Activated CD4-positive, alpha-beta T cell treated with anti-CD3 and anti-CD28 coated beads, Interleukin-2, amount 10 ng/mL, durations not matched to agents 7 days and 5 days (primary cell): ENCODE data around the gene SCART1. TPM values are rescaled to one million over a fixed set of nuclear protein-coding genes. Genes with fewer than 3 reads are reported as not detected.
"Not testable (repeated sequence)": the region's sequence is repeated elsewhere in the genome, so short reads cannot be mapped to it uniquely, and the experiment has no call there.

Experiments
- CTCF ChIA-PET: fragments of 350-600 bp; sonication (Branson Sonifier 250); formaldehyde crosslinking; loops from one replicate; lab custom pipeline; 2021; ENCODE audit warnings: antibody characterized with exemption; lab: Charles Lee
- POLR2A ChIA-PET: fragments of 350-600 bp; sonication (Branson Sonifier 250); formaldehyde crosslinking; loops from one replicate; lab custom pipeline; 2021; ENCODE audit warnings: antibody characterized with exemption; lab: Charles Lee
- DNase-seq: peaks from one replicate; pipeline ENCODE4 v3.0.0-alpha.2; 2020
- H3K27ac Mint-ChIP-seq: one replicate; pipeline ENCODE4 v1.8.0; 2021; ENCODE audit warnings: mild to moderate bottlenecking, moderate library complexity, mixed read lengths
- H3K27me3 Mint-ChIP-seq: one replicate; pipeline ENCODE4 v1.8.0; 2021; ENCODE audit warnings: mixed read lengths
- H3K36me3 Mint-ChIP-seq: one replicate; pipeline ENCODE4 v1.8.0; 2021; ENCODE audit warnings: low read depth, mixed read lengths
- H3K4me1 Mint-ChIP-seq: one replicate; pipeline ENCODE4 v1.8.0; 2021; ENCODE audit warnings: mixed read lengths
- H3K4me3 Mint-ChIP-seq: one replicate; pipeline ENCODE4 v1.8.0; 2021; ENCODE audit warnings: mild to moderate bottlenecking, moderate library complexity, mixed read lengths
- H3K9me3 Mint-ChIP-seq: one replicate; pipeline ENCODE4 v1.8.0; 2021; ENCODE audit warnings: mixed read lengths
- total RNA-seq, 2 experiments: library from RNA; stranded (reverse); gene quantifications; one replicate each; pipeline ENCODE4 v1.2.3, GENCODE V29; 2021

The SCART1 gene
- total RNA-seq, 2 experiments from 2014 or later: 3.7 to 4.5 TPM

DNA sequence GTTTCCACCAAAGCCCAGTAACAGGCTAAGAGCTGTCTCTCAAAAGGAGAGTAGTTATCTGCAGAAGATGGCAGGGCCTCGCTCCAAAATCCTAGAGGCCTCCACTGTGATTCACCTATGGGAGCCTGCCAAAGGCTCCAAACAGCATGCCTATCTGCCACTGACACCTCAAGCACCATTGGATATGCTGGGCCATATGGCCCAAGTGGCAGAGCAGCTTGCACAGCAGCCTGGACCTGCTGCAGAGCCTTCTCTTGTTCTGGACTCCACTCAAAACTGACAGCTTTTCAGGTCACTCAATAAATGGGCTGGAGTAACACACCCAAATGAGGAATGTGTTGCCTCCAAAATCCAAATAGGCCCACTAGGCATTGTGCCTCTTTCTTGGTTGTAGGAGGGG is 45.4 kb downstream of the SCART1 start:
- H3K4me1 Mint-ChIP-seq, H3K27ac Mint-ChIP-seq, CTCF ChIA-PET, H3K36me3 Mint-ChIP-seq, H3K9me3 Mint-ChIP-seq, DNase-seq, POLR2A ChIA-PET, H3K27me3 Mint-ChIP-seq, H3K4me3 Mint-ChIP-seq: not testable (repeated sequence)

DNA sequence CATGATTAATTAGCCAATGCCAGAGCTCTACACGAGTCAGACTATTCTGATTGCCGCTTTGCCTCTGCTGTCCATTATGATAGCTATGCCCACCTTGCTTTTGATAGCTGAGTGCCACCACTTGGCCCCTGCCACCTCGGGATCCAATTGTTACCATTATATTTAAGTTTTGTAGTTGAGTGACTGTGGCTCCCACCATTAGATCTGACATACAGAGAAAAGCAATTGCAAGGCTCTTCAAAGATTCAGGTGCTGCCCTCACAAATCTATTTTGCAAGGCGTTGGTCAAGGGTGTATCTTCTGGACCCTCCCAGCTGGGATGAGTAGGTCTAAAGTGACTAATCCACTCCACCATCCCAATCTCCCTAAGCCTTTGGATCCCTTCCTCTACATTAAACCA is 47.2 kb downstream of the SCART1 start:
- DNase-seq, H3K36me3 Mint-ChIP-seq, H3K4me3 Mint-ChIP-seq, H3K4me1 Mint-ChIP-seq, H3K9me3 Mint-ChIP-seq, POLR2A ChIA-PET, H3K27ac Mint-ChIP-seq, H3K27me3 Mint-ChIP-seq: not testable (repeated sequence)
- CTCF ChIA-PET: interaction anchor here (1.4 kb wide), 1 partner anchor 62 kb away, joined by 4 read pairs; no protein-coding TSS in a partner anchor

DNA sequence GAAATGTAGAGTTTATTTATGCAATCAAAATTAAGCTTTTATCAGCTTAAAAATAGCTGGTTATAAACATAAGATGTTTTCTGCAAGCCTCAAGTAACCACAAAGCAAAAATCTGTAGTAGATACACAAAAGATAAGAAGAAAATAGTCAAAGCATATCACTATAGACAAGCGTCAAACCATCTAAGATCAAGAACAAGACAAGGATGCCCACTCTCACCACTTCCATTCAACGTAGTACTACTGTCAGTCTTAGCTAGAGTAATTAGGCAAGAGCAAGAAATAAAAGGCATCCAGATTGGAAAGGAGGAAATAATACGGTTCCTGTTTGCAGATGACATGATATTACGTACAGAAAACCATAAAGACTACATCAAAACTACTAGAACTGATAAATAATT is 56.0 kb downstream of the SCART1 start:
- Mint-ChIP-seq H3K4me1 (no peaks in the 10 kb centered on the region), H3K27me3 (peaks cover 37% of the 10 kb centered on the region), H3K4me3 (no peak overlapping the region), H3K36me3 (no peaks in the 10 kb centered on the region), H3K9me3 (no peaks in the 10 kb centered on the region), H3K27ac (no peak overlapping the region)
- no peak for DNase-seq
- ChIA-PET POLR2A (no interaction called here), CTCF (interaction anchor here (1.3 kb wide), 1 partner anchor 10 kb away, joined by 5 read pairs; no protein-coding TSS in a partner anchor)

DNA sequence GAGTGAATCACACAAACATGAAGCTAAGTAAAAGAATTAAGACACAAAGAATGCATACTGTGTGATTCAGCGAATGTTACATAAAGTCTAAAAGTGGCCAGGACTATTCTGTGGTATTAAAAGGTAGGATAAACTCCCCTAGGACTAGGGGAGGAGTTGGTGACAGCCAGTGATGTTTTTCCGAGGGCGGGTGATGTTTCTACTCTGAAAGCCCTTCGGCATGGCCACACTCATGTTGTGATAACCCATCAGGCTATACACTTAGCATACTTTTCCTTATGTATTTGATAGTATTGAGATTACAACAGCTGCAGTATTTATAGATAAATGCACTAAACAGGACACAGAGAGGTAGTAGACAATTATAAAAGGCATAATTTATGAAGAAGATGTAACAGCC is 57.7 kb downstream of the SCART1 start:
- no peak for DNase-seq
- Mint-ChIP-seq H3K4me3 (no peak overlapping the region), H3K36me3 (no peaks in the 10 kb centered on the region), H3K9me3 (no peaks in the 10 kb centered on the region), H3K27me3 (peaks cover 38% of the 10 kb centered on the region), H3K27ac (no peak overlapping the region), H3K4me1 (no peaks in the 10 kb centered on the region)
- ChIA-PET CTCF (no interaction called here), POLR2A (no interaction called here)

DNA sequence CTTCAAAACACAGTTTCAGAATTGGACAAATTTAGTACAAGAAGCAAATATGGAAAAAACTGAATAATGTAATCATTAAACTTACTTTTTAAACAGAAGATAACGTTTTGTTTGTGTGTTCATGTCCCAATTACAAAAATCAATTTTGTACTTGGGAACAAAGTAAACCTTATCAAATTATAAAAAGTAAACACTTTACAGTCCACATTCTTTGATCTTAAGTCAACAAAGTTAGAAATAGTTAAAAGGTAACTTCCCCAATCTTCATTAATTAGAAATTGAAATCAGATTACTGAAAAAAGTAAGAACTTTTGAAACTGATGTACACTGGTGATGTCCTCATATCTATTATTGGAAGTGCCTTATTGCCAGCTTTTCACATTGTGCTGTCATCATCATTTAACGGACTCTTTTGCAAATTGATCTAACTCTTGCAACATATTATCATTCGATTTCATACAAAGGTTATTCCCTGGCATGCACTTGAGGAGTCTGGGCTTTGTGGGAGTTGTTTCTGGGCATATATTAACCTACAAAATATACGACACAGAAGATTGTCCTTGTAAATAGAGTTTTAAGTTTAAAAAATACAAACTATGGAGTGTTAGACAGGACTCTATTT is 58.3 kb downstream of the SCART1 start:
- H3K27me3 Mint-ChIP-seq: peaks cover 40% of the 10 kb centered on the region
- CTCF ChIA-PET: no interaction called here
- no peaks in the 10 kb centered on the region for H3K9me3 Mint-ChIP-seq
- no peaks in the 10 kb centered on the region for H3K4me1 Mint-ChIP-seq
- POLR2A ChIA-PET: no interaction called here
- DNase-seq: no peak
- no peaks in the 10 kb centered on the region for H3K36me3 Mint-ChIP-seq
- H3K27ac Mint-ChIP-seq: no peak overlapping the region
- H3K4me3 Mint-ChIP-seq: no peak overlapping the region

DNA sequence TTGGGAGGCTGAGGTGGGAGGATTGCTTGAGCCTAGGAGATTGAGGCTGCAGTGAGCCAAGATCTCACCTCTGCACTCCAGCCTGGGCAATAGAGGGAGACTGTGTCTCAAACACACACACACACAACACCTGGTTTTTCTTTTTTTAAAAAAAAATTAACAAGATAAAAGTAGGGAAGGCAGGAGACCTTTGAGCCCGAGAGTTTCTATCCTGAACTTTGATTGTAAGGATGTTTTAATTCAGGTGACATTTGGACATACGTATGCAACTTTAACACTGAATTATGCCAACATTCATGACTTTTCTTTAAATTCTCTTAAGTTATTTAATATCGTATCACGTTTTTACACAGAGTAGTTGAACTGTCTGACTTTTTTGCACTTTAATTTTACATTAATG is 61.7 kb downstream of the SCART1 start:
- Mint-ChIP-seq H3K36me3 (no peaks in the 10 kb centered on the region), H3K4me1 (peaks cover 10% of the 10 kb centered on the region), H3K27me3 (peaks cover 33% of the 10 kb centered on the region), H3K9me3 (no peaks in the 10 kb centered on the region), H3K27ac (no peak overlapping the region), H3K4me3 (no peak overlapping the region)
- ChIA-PET CTCF (no interaction called here), POLR2A (no interaction called here)
- DNase-seq: no peak

DNA sequence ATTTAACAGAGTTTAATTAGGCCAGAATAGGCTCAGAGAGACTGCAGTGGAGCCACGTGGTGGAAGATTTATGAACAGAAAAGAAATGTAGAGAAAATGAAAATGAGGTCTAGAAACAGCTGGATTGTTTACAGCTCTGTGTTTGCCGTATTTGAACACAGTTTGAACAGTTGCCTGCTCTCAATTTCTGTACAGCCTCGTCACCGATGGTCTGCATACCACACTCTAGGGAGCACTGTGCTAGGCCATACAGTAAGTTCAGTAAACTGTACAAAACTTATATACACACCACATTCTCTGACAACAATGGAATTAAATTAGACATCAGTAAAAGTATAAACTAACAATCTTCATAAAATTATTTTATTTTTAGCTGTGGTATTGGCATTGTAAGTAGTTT is 62.3 kb downstream of the SCART1 start:
- Mint-ChIP-seq H3K4me3 (no peak overlapping the region), H3K27me3 (peaks cover 33% of the 10 kb centered on the region), H3K36me3 (no peaks in the 10 kb centered on the region), H3K27ac (no peak overlapping the region), H3K4me1 (peaks cover 10% of the 10 kb centered on the region), H3K9me3 (no peaks in the 10 kb centered on the region)
- ChIA-PET CTCF (no interaction called here), POLR2A (no interaction called here)
- DNase-seq: no peak

DNA sequence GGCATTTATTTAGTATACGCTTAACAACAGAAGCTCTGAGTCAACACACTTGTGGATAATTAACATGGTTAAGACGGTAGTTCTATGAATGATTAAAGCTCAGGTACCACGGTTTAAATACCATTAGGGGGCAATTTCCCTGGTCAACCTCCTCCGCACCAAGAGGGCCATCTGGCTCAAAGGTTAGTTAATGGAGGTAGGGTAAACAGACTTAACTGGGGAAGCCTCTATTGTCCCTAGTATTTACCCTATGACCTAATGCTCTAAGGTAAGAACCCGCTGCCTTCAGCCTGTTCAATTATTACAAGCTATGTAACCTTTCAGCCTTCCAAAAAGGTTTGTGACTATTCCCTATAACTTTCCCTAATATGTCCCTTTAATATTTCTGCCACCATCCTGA is 64.8 kb downstream of the SCART1 start:
- Mint-ChIP-seq H3K4me1 (peaks cover 10% of the 10 kb centered on the region), H3K27me3 (peaks cover 38% of the 10 kb centered on the region)
- DNase-seq, H3K4me3 Mint-ChIP-seq, POLR2A ChIA-PET, H3K36me3 Mint-ChIP-seq, H3K27ac Mint-ChIP-seq, H3K9me3 Mint-ChIP-seq: not testable (repeated sequence)
- CTCF ChIA-PET: interaction anchor here (1.3 kb wide), 1 partner anchor 189 kb away, joined by 3 read pairs; no protein-coding TSS in a partner anchor

Other genes with a start within 250 kb of the SCART1 start
- gene UTF1, start 223.7 kb upstream of the SCART1 start, total RNA-seq: not detected
- gene VENTX, start 216.1 kb upstream of the SCART1 start, total RNA-seq: not detected
- 100 to 1,000 TPM; 123 to 153 TPM for gene ADAM8, start 177.1 kb upstream of the SCART1 start, total RNA-seq
- 10 to 100 TPM; 52.4 to 54.2 TPM for gene TUBGCP2, start 145.1 kb upstream of the SCART1 start, total RNA-seq
- 10 to 100 TPM; 54.5 to 59.7 TPM for gene ZNF511, start 145.0 kb upstream of the SCART1 start, total RNA-seq
- gene CALY, start 117.0 kb upstream of the SCART1 start, total RNA-seq: not detected
- gene PRAP1, start 106.6 kb upstream of the SCART1 start, total RNA-seq: not detected
- 10 to 100 TPM; 11.9 to 16.2 TPM for gene FUOM, start 95.9 kb upstream of the SCART1 start, total RNA-seq
- gene ECHS1, start 80.6 kb upstream of the SCART1 start, total RNA-seq: 10 to 100 TPM; 34.9 to 40.2 TPM
- 1 to 10 TPM; 2.6 to 5.0 TPM for gene PAOX, start 74.7 kb upstream of the SCART1 start, total RNA-seq
- gene MTG1, start 59.8 kb upstream of the SCART1 start, total RNA-seq: 10 to 100 TPM; 47.7 to 56.1 TPM
- not detected for gene SPRN, start 29.3 kb upstream of the SCART1 start, total RNA-seq
- under 1 TPM; 0.48 to 0.79 TPM for gene CYP2E1, start 73.4 kb downstream of the SCART1 start, total RNA-seq
- gene SYCE1, start 111.6 kb downstream of the SCART1 start, total RNA-seq: under 1 TPM; 0.29 to 0.35 TPM
- not detected for gene FRG2B, start 172.8 kb downstream of the SCART1 start, total RNA-seq